Measurements from ENCODE around the gene PLPP2. TPM values are rescaled to one million over a fixed set of nuclear protein-coding genes. Genes with fewer than 3 reads are reported as not detected.

Gene PLPP2
- total and polyA plus RNA-seq, 9 of the 15 experiments (the other 6 are each of a cell fraction or from before 2014, with no cell fraction given): 0.51 to 4.4 (median 2.2) TPM; not detected in 1

DNA sequence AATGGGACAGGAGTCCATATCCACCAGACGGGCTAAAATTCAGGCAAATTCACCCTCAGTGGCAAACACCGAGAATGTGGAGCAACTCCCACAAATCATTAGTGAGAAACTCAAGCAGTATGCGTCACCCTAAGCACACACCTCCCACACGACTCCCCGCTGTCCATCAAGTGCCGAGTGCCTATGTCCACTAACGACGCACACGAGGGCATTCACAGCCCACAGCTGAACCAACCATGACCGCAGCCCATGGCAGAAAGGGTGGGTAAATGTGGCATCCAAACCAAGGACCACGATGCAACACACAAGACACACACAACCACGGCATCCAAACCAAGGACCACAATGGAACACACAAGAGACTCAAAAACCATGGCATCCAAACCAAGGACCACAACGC, 31.4 kb upstream of the PLPP2 start:
- BruUV-seq (replicated peaks): no TSS peak
- H3K4me2 ChIP-seq (ENCODE audit: insufficient read depth, low read length): no peak overlapping the region
- FAIRE-seq (no peak), ATAC-seq (no peak), DNase-seq (ENCODE audit: extremely low read depth in 1 of 4, low spot score in 3 of 4) (no peak)
- H3K4me3 ChIP-seq: no peak overlapping the region
- H3K36me3 ChIP-seq (ENCODE audit: control insufficient read depth, insufficient read depth, low read length): peaks cover 77% of the 10 kb centered on the region
- H3K9ac ChIP-seq (ENCODE audit: insufficient read depth in 1 of 2, low read depth in 2 of 2, low read length in 2 of 2): no peak overlapping the region
- H2AFZ ChIP-seq (ENCODE audit: low read depth, low read length): no peak overlapping the region
- intact Hi-C loops (cut with micrococcal nuclease) (no loop called here), in situ Hi-C loops (cut with MboI) (no loop called here)
- POLR2A ChIA-PET: no interaction called here
- H3K79me2 ChIP-seq (ENCODE audit: control insufficient read depth, insufficient read depth, low read length): peaks cover 18% of the 10 kb centered on the region; the same call in 2 of the 3 replicates
- TF ChIP-seq NONO (IDR thresholded peaks at IDR 0.05; ENCODE audit: low read depth in 2 of 2, low read length in 1 of 2) (no peak), PRMT5 (CRISPR knock-in tag; IDR thresholded peaks at IDR 0.05) (no peak), PRPF4 (IDR thresholded peaks at IDR 0.05; ENCODE audit: insufficient read depth, low read depth, low read length, poor library complexity, severe bottlenecking) (no peak), HMG20B (CRISPR knock-in tag; IDR thresholded peaks at IDR 0.05) (no peak), COPS2 (conservative IDR thresholded peaks at IDR 0.05) (no peak), ATF4 (CRISPR knock-in tag; IDR thresholded peaks at IDR 0.05) (no peak), IRF2 (CRISPR knock-in tag; IDR thresholded peaks at IDR 0.05) (no peak), ZNF511 (CRISPR knock-in tag; IDR thresholded peaks at IDR 0.05) (no peak), ESRRA (IDR thresholded peaks at IDR 0.05; ENCODE audit: borderline replicate concordance, low read depth) (no peak), TFAP4 (CRISPR knock-in tag; IDR thresholded peaks at IDR 0.05; ENCODE audit: borderline replicate concordance) (no peak), ZBTB7A (IDR thresholded peaks at IDR 0.05; ENCODE audit: borderline replicate concordance, control insufficient read depth, low read depth, low read length) (no peak), MCM7 (IDR thresholded peaks at IDR 0.05) (no peak)
- 97% methylated on average over 13 of the region's 13 CpGs for WGBS (ENCODE audit: insufficient coverage, low coverage, missing lambda C conversion rate)
- H3K9me3 ChIP-seq (replicated peaks; ENCODE audit: control insufficient read depth, insufficient read depth, low read depth, low read length): peaks cover 18% of the 10 kb centered on the region
- no peaks in the 10 kb centered on the region for H4K20me1 ChIP-seq (replicated peaks; ENCODE audit: control insufficient read depth, insufficient read depth, low read length)
- CTCF ChIA-PET (ENCODE audit: low intra/inter-chr PET ratio): no interaction called here
- no peaks in the 10 kb centered on the region for H3K27me3 ChIP-seq (ENCODE audit: control insufficient read depth in 2 of 2, insufficient read depth in 2 of 2, low read length in 2 of 2)
- H3K27ac ChIP-seq (ENCODE audit: extremely low read depth, low read depth, low read length): no peak overlapping the region
- H3K9me1 ChIP-seq (ENCODE audit: control insufficient read depth, insufficient read depth, low read length): no peaks in the 10 kb centered on the region
- no peaks in the 10 kb centered on the region; a peak in 1 of 5 replicates for H3K4me1 ChIP-seq (replicated peaks in 1 of 2; ENCODE audit: control insufficient read depth in 2 of 2, insufficient read depth in 2 of 2, low read length in 2 of 2)

Data from K562 (cell line).